Stomach (tissue), 4 donors: Measurements from ENCODE around the gene STN1.

Experiments
- POLR2AphosphoS5 ChIP-seq, 3 donors: sonication (generic); formaldehyde crosslinking; IDR thresholded peaks; one replicate each; pipeline ENCODE4 v1.6.1; 2016; ENCODE audit warnings: antibody characterized with exemption in 3 of 3
- TF ChIP-seq, protein P1 (sequence below), 7 experiments: fragments of 450-650 bp in 4 of 7; fragments of 200-600 bp in 3 of 7; sonication (generic) in 3 of 7; IDR thresholded peaks; one replicate each; pipeline ENCODE4 v1.5.1; 2016 to 2019; ENCODE audit warnings: antibody characterized with exemption in 7 of 7, control low read depth in 2 of 7, mild to moderate bottlenecking in 1 of 7

- TF ChIP-seq, protein P1, sequence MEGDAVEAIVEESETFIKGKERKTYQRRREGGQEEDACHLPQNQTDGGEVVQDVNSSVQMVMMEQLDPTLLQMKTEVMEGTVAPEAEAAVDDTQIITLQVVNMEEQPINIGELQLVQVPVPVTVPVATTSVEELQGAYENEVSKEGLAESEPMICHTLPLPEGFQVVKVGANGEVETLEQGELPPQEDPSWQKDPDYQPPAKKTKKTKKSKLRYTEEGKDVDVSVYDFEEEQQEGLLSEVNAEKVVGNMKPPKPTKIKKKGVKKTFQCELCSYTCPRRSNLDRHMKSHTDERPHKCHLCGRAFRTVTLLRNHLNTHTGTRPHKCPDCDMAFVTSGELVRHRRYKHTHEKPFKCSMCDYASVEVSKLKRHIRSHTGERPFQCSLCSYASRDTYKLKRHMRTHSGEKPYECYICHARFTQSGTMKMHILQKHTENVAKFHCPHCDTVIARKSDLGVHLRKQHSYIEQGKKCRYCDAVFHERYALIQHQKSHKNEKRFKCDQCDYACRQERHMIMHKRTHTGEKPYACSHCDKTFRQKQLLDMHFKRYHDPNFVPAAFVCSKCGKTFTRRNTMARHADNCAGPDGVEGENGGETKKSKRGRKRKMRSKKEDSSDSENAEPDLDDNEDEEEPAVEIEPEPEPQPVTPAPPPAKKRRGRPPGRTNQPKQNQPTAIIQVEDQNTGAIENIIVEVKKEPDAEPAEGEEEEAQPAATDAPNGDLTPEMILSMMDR (IDR thresholded peaks at IDR 0.05), result no peak
- TF ChIP-seq POLR2AphosphoS5 (IDR thresholded peaks at IDR 0.05), result no peak
Observed at GRCh38 chr10:103856797-103857170, 61.2 kb downstream of the STN1 start.
